ENCODE data around the gene LEFTY2. TPM values are rescaled to one million over a fixed set of nuclear protein-coding genes. Genes with fewer than 3 reads are reported as not detected.

LEFTY2 gene
- total and polyA plus RNA-seq, 7 donors = 0.03 to 1.2 (median 0.13) TPM; not detected in 2

DNA sequence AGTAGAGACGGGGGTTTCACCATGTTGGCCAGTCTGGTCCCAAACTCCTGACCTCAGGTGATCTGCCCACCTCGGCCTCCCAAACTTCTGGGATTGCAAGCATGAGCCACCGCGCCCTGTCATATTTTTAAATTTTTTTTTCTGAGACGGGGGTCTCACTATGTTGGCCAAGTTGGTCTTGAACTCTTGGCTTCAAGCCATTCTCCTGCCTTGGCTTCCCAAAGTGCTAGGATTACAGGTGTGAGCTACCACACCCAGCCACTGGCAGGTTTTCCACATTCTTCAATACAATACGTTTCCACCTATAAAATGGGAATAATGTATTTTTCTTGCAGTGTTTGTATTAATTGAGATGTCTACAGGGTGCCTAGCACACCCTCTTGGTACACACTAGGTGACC, 48.7 kb downstream of the LEFTY2 start:
- 87 to 92% (median 89%) methylated on average over 6 of the region's 6 CpGs for WGBS, 3 donors
- intact Hi-C loops (cut with DNase I) = no loop called here
- Histone ChIP-seq H3K9me3 (no peaks in the 10 kb centered on the region), H3K27ac (no peak overlapping the region), H3K4me3 (no peak overlapping the region), H3K36me3 (ENCODE audit: insufficient read depth in 1 of 2, low read depth in 1 of 2) (no peaks in the 10 kb centered on the region), H3K4me1 (no peaks in the 10 kb centered on the region), H3K27me3 (ENCODE audit: insufficient read depth in 3 of 3, low read length in 2 of 3) (peaks cover 0 to 10% (median 0%) of the 10 kb centered on the region in 3 donors)
- DNase-seq (no peak), ATAC-seq (no peak)
- TF ChIP-seq, protein P1, sequence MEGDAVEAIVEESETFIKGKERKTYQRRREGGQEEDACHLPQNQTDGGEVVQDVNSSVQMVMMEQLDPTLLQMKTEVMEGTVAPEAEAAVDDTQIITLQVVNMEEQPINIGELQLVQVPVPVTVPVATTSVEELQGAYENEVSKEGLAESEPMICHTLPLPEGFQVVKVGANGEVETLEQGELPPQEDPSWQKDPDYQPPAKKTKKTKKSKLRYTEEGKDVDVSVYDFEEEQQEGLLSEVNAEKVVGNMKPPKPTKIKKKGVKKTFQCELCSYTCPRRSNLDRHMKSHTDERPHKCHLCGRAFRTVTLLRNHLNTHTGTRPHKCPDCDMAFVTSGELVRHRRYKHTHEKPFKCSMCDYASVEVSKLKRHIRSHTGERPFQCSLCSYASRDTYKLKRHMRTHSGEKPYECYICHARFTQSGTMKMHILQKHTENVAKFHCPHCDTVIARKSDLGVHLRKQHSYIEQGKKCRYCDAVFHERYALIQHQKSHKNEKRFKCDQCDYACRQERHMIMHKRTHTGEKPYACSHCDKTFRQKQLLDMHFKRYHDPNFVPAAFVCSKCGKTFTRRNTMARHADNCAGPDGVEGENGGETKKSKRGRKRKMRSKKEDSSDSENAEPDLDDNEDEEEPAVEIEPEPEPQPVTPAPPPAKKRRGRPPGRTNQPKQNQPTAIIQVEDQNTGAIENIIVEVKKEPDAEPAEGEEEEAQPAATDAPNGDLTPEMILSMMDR (IDR thresholded peaks at IDR 0.05) = no peak

DNA sequence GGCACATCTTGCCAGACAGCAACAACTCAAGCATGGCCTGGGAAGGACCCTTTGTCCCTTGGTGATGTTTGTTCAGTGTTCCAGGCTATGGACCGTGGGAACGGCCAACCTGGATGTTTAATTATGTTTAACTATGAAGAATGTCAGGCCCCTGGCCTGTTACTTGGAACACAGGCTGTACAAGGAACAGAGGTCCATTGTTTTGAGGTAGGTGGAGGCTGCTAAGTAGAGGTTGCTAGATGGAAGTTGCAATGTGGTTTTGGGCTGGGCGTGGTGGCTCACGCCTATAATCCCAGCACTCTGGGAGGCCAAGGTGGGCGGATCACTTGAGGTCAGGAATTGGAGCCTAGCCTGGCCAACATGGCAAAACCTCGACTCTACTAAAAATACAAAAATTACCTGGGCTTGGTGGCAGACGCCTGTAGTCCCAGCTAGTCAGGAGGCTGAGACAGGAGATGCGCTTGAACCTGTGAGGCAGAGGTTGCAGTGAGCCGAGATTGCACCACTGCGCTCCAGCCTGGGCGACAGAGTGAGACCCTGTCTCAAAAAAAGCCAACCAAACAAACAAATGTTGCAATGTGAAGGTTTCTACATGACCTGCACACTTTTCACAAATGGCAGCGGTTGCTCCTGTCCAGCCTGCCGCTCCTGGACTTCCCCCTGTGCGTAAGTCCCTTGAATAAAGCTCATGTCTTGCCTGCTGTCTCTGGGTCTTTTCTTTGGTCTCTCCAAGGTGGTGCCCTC, 49.6 kb downstream of the LEFTY2 start:
- H3K36me3 ChIP-seq (ENCODE audit: insufficient read depth in 1 of 2, low read depth in 1 of 2) = no peaks in the 10 kb centered on the region
- no peak for DNase-seq
- H3K9me3 ChIP-seq = no peaks in the 10 kb centered on the region
- H3K4me1 ChIP-seq = no peaks in the 10 kb centered on the region
- H3K27ac ChIP-seq = no peak overlapping the region
- intact Hi-C loops (cut with DNase I) = no loop called here
- ATAC-seq = no peak
- no peak overlapping the region for H3K4me3 ChIP-seq
- WGBS, 3 donors = 90 to 92% (median 92%) methylated on average over 14 of the region's 14 CpGs
- H3K27me3 ChIP-seq (ENCODE audit: insufficient read depth in 3 of 3, low read length in 2 of 3) = peaks cover 0 to 10% (median 1%) of the 10 kb centered on the region in 3 donors
- TF ChIP-seq, protein P1 (IDR thresholded peaks at IDR 0.05) = no peak

DNA sequence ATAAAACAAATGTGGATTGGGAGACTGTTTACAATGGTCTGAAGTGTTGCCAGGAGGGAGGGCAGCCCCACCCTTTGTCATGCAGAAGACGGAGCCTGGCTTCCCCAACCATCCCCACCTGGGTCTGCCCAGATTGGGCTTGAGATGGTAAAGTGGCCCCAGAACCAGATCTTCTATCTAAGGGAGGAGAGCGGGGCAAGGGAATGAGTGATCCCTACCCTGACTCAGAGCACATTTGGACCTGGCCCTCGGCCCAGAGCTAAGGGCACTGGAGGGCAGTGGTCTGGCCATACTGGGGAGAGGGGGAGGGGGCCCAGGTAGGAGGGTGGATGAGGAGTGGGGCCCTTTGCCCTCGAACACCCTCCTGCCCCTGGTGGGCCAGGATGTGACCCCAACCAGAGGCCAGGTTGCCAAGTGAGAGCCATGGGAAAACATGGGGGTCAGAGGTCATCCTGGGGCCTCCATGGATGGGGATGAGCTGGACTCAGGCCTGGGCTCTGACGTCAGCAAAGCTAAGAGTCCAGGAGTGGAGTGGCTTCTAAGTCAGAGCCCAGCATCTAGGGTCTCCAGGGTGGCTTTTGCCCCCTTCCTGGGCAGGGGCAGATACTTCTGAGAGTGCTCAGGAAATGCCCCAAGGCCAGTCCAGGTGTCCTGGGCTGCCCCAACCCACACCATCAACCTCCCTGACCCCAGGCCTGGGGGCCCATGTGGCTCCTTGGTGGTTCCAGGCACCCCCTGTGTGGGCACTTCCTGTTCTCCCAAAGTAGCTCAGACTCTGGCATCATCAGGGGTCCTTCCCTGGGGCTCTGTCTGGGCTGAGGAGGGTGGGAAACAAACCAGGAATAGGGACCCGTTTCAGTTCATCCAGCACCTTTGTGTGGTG, 50.4 kb downstream of the LEFTY2 start:
- H3K27me3 ChIP-seq (ENCODE audit: insufficient read depth in 3 of 3, low read length in 2 of 3) = peaks cover 0 to 10% (median 1%) of the 10 kb centered on the region in 3 donors
- no peak for ATAC-seq
- H3K4me1 ChIP-seq = no peaks in the 10 kb centered on the region
- no peak overlapping the region for H3K4me3 ChIP-seq
- H3K36me3 ChIP-seq (ENCODE audit: insufficient read depth in 1 of 2, low read depth in 1 of 2) = no peaks in the 10 kb centered on the region
- no peaks in the 10 kb centered on the region for H3K9me3 ChIP-seq
- intact Hi-C loops (cut with DNase I) = no loop called here
- no peak overlapping the region for H3K27ac ChIP-seq
- 58 to 65% (median 61%) methylated on average over 6 of the region's 6 CpGs for WGBS, 3 donors
- peak in 1 of 2 donors; percentile 51 for DNase-seq
- TF ChIP-seq, protein P1 (IDR thresholded peaks at IDR 0.05) = no peak

DNA sequence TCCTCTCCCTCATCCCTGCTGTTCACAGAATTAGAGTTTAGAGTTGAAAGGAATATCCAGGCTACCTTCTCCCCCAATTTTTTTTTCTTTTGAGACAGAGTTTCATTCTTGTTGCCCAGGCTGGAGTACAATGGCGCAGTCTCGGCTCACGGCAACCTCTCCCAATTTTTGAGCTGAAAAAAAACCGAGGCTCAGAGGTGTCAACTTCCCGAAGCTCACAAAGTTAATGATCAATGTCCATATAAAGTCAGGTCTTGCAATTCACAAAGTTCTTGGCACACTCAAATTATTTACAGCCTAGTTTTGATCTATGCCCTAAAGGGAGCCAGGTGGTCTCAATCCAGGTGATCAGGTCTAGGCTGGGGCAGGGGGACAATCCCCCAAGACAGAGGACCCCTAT, 51.3 kb downstream of the LEFTY2 start:
- Histone ChIP-seq H3K4me3 (no peak overlapping the region), H3K27ac (no peak overlapping the region), H3K36me3 (ENCODE audit: insufficient read depth in 1 of 2, low read depth in 1 of 2) (no peaks in the 10 kb centered on the region), H3K27me3 (ENCODE audit: insufficient read depth in 3 of 3, low read length in 2 of 3) (peaks cover 0 to 10% (median 1%) of the 10 kb centered on the region in 3 donors), H3K4me1 (no peaks in the 10 kb centered on the region), H3K9me3 (no peaks in the 10 kb centered on the region)
- ATAC-seq (no peak), DNase-seq (no peak)
- intact Hi-C loops (cut with DNase I) = no loop called here
- TF ChIP-seq, protein P1 (IDR thresholded peaks at IDR 0.05) = no peak
- WGBS, 3 donors = 85 to 94% (median 93%) methylated on average over 5 of the region's 5 CpGs
